ENCODE measurements around the gene TENM4.

The TENM4 gene

DNA sequence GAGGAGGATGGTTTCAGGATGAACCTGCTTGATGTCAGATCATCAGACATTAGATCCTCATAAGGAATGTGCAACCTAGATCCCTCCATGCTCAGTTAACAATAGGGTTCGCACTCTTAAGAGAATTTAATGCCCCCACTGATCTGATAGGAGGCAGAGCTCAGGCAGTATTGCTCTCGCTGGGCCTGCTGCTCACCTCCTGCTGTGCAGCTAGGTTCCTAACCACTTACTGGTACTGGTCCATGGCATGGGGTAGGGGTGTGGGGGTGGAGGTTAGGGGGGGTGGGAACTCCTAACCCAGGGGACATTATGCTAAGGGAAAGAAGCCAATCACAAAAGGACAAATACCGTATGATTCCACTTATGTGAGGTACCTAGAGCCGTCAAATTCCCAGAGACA is 256.5 kb downstream of the TENM4 start:
- no peak for TF ChIP-seq POLR2AphosphoS5 (IDR thresholded peaks at IDR 0.05; ENCODE audit: low read depth, low read length)
- no peak for TF ChIP-seq TAF1 (IDR thresholded peaks at IDR 0.05; ENCODE audit: borderline replicate concordance, insufficient read depth, low read length)
- TF ChIP-seq, protein P1, sequence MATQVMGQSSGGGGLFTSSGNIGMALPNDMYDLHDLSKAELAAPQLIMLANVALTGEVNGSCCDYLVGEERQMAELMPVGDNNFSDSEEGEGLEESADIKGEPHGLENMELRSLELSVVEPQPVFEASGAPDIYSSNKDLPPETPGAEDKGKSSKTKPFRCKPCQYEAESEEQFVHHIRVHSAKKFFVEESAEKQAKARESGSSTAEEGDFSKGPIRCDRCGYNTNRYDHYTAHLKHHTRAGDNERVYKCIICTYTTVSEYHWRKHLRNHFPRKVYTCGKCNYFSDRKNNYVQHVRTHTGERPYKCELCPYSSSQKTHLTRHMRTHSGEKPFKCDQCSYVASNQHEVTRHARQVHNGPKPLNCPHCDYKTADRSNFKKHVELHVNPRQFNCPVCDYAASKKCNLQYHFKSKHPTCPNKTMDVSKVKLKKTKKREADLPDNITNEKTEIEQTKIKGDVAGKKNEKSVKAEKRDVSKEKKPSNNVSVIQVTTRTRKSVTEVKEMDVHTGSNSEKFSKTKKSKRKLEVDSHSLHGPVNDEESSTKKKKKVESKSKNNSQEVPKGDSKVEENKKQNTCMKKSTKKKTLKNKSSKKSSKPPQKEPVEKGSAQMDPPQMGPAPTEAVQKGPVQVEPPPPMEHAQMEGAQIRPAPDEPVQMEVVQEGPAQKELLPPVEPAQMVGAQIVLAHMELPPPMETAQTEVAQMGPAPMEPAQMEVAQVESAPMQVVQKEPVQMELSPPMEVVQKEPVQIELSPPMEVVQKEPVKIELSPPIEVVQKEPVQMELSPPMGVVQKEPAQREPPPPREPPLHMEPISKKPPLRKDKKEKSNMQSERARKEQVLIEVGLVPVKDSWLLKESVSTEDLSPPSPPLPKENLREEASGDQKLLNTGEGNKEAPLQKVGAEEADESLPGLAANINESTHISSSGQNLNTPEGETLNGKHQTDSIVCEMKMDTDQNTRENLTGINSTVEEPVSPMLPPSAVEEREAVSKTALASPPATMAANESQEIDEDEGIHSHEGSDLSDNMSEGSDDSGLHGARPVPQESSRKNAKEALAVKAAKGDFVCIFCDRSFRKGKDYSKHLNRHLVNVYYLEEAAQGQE (IDR thresholded peaks at IDR 0.05; ENCODE audit: insufficient read depth in 1 of 2, low read depth in 2 of 2, low read length in 2 of 2), result no peak
- no peak for TF ChIP-seq FOXP2 (optimal IDR thresholded peaks at IDR 0.05; ENCODE audit: borderline replicate concordance, extremely low read depth, extremely low read length, insufficient read depth)
- no peak for TF ChIP-seq SIN3A (IDR thresholded peaks at IDR 0.05; ENCODE audit: borderline replicate concordance, insufficient read depth, low read length)

DNA sequence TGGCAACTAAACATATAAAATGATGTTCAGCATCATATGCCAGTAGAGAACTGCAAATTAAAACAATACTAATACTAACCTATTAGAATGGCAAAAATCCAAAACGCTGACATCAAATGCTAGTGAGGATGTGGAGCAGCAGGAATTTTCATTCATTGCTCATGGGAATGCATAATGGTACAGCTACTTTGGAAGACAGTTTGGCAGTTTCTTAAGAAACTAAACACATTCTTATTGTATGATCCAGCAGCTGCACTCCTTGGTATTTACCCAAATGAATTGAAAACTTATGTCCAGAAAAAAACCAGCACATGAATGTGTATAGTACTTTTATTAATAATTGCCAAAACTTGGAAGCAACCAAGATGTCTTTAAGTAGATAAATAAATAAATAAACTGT is 258.0 kb downstream of the TENM4 start:
- TF ChIP-seq TAF1 (IDR thresholded peaks at IDR 0.05; ENCODE audit: borderline replicate concordance, insufficient read depth, low read length), result no peak

DNA sequence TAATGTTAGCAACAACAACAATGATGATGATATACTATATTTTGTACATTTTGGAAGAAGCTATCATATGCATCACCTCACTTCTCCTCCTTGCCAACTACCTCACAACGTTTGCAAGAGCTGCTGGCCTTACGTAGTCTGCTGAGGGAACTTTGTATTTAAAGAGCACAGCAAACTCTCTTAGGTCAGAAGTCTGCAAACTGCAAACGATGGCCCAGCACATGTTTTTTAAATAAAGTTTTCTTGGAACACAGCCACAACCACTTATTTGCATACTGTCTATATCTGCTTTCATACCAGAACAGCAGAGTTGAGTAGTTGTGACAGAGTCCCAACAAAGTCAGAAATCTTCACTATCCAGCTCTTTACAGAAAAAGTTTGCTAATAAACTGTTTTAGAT is 261.7 kb downstream of the TENM4 start:
- TF ChIP-seq SIN3A (IDR thresholded peaks at IDR 0.05; ENCODE audit: borderline replicate concordance, insufficient read depth, low read length) (no peak), TAF1 (IDR thresholded peaks at IDR 0.05; ENCODE audit: borderline replicate concordance, insufficient read depth, low read length) (no peak), FOXP2 (optimal IDR thresholded peaks at IDR 0.05; ENCODE audit: borderline replicate concordance, extremely low read depth, extremely low read length, insufficient read depth) (no peak), POLR2AphosphoS5 (IDR thresholded peaks at IDR 0.05; ENCODE audit: low read depth, low read length) (no peak)
- TF ChIP-seq, protein P1 (IDR thresholded peaks at IDR 0.05; ENCODE audit: insufficient read depth in 1 of 2, low read depth in 2 of 2, low read length in 2 of 2), result no peak

DNA sequence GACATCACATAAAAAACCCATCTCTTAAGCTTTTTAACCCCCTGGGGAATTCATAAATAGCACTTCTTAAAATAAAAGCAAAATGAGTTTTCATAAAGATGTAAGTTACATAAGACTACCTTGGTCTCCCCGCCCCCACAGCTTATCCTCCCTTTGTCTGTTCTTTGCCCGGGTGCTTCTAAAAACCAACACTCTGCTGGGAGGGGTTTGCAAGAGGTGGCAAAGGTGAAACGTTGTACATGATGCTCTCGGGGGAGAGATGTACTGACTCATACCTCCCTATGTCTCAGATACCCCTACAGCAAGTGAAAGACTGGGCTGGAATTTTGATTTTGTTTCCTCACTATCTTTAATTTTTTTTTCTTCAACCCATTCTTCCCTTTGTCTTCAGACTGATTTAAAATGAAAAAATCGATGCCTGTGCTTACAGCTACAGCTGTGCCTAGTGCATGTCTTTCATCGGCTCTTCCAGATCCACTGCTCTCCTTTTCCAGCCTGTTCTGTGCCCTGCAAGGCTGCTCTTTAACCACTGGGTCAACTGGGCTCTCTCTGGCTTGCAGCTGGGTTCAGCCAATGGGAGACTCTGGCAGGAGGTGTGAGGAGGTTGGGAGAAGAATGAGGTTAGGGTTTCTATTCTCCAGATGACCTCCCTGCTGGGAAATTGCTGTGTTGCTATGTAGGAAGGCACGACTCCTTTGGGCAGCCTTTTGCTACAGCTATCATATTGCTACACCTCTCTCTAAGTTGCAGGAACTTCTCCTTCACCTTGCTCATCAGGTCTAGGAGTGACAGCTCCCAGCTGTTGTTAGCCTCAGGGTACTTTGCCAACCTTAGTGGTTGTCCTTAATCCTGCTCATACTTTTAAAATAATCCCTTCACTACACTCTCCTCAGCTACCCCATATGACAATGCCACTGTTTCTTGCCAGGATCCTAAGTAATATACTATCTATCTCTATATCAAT is 266.5 kb downstream of the TENM4 start:
- no peak for TF ChIP-seq TAF1 (IDR thresholded peaks at IDR 0.05; ENCODE audit: borderline replicate concordance, insufficient read depth, low read length)
- TF ChIP-seq POLR2AphosphoS5 (IDR thresholded peaks at IDR 0.05; ENCODE audit: low read depth, low read length), result no peak
- TF ChIP-seq SIN3A (IDR thresholded peaks at IDR 0.05; ENCODE audit: borderline replicate concordance, insufficient read depth, low read length), result no peak
- TF ChIP-seq FOXP2 (optimal IDR thresholded peaks at IDR 0.05; ENCODE audit: borderline replicate concordance, extremely low read depth, extremely low read length, insufficient read depth), result no peak
- TF ChIP-seq, protein P1 (IDR thresholded peaks at IDR 0.05; ENCODE audit: insufficient read depth in 1 of 2, low read depth in 2 of 2, low read length in 2 of 2), result no peak

DNA sequence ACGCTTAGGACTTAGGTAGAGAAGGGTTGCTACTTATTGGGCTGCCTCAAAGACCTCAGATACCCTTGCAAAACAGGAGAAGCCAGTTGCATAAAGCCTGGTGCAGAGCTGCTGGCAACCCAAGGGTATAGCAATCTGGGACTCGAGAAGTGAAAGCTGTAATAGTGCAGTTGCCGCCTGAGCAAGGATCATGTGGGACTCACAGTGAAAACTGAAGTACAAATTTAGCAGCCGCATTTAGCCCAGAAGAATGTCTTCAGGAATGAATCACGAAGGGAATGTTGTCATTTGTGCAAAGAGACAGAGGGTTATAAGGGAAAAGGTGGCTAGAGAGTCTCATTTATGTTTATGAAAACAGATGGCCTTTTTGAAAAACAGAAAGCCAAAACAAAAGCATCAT is 267.2 kb downstream of the TENM4 start:
- no peak for TF ChIP-seq POLR2AphosphoS5 (IDR thresholded peaks at IDR 0.05; ENCODE audit: low read depth, low read length)
- no peak for TF ChIP-seq TAF1 (IDR thresholded peaks at IDR 0.05; ENCODE audit: borderline replicate concordance, insufficient read depth, low read length)
- TF ChIP-seq, protein P1 (IDR thresholded peaks at IDR 0.05; ENCODE audit: insufficient read depth in 1 of 2, low read depth in 2 of 2, low read length in 2 of 2), result no peak
- TF ChIP-seq FOXP2 (optimal IDR thresholded peaks at IDR 0.05; ENCODE audit: borderline replicate concordance, extremely low read depth, extremely low read length, insufficient read depth), result no peak
- no peak for TF ChIP-seq SIN3A (IDR thresholded peaks at IDR 0.05; ENCODE audit: borderline replicate concordance, insufficient read depth, low read length)
